ENCODE data around the gene ADAP2.
"Not testable (repeated sequence)": the region's sequence is repeated elsewhere in the genome, so short reads cannot be mapped to it uniquely, and the experiment has no call there.

Gene ADAP2

GRCh38 chr17:30957741-30958140, 36.0 kb downstream of the ADAP2 start:
- no peak overlapping the region for H4K5ac ChIP-seq (ENCODE audit: low read length)
- WGBS (ENCODE audit: extremely low coverage, insufficient coverage, low lambda C conversion rate) = no CpG with 5 or more reads among the region's 6 CpGs

GRCh38 chr17:30958187-30958586, 36.4 kb downstream of the ADAP2 start:
- no peak overlapping the region for H4K8ac ChIP-seq (ENCODE audit: low read depth, low read length)
- H3K23ac ChIP-seq (ENCODE audit: low read length) = no peak overlapping the region
- H2AK5ac ChIP-seq (ENCODE audit: low read length) = no peak overlapping the region
- no peak overlapping the region for H2BK5ac ChIP-seq (ENCODE audit: low read length)
- no peaks in the 10 kb centered on the region for H3K4me1 ChIP-seq (ENCODE audit: control insufficient read depth, low read depth, low read length)
- H3K27me3 ChIP-seq (ENCODE audit: insufficient read depth, low read length, poor library complexity) = no peaks in the 10 kb centered on the region
- no peak overlapping the region for H3K9ac ChIP-seq (ENCODE audit: low read length)
- H3K18ac ChIP-seq (ENCODE audit: low read length) = no peak overlapping the region
- no peak for DNase-seq
- no peak overlapping the region for H4K5ac ChIP-seq (ENCODE audit: low read length)
- H3K4me3 ChIP-seq (ENCODE audit: low read length) = no peak overlapping the region
- H2BK120ac ChIP-seq (ENCODE audit: low read depth, low read length) = no peak overlapping the region
- H3K56ac ChIP-seq (ENCODE audit: low read length) = no peak overlapping the region
- no peak overlapping the region for H3K4me2 ChIP-seq (ENCODE audit: low read length)
- no peak overlapping the region for H2BK15ac ChIP-seq (replicated peaks; ENCODE audit: low read depth)
- no peaks in the 10 kb centered on the region for H3K79me1 ChIP-seq (ENCODE audit: low read length)
- H3K79me2 ChIP-seq (ENCODE audit: control insufficient read depth, insufficient read depth, low read length) = no peaks in the 10 kb centered on the region
- no peak overlapping the region for H3K27ac ChIP-seq (ENCODE audit: low read depth, low read length)
- WGBS (ENCODE audit: extremely low coverage, insufficient coverage, low lambda C conversion rate) = no CpG with 5 or more reads among the region's 7 CpGs
- no peaks in the 10 kb centered on the region for H3K36me3 ChIP-seq (ENCODE audit: control insufficient read depth, insufficient read depth, low read length)
- no peak overlapping the region for H3K4ac ChIP-seq (ENCODE audit: low read depth, low read length)

More at GRCh38 chr17:30957741-30958140, 36.0 kb downstream of the ADAP2 start:
- H3K4ac ChIP-seq (ENCODE audit: low read depth, low read length) = no peak overlapping the region
- H3K4me3 ChIP-seq (ENCODE audit: low read length) = no peak overlapping the region
- H3K27me3 ChIP-seq (ENCODE audit: insufficient read depth, low read length, poor library complexity) = no peaks in the 10 kb centered on the region
- H3K9ac ChIP-seq (ENCODE audit: low read length) = no peak overlapping the region
- H2AK5ac ChIP-seq (ENCODE audit: low read length) = no peak overlapping the region
- no peaks in the 10 kb centered on the region for H3K36me3 ChIP-seq (ENCODE audit: control insufficient read depth, insufficient read depth, low read length)
- no peaks in the 10 kb centered on the region for H3K4me1 ChIP-seq (ENCODE audit: control insufficient read depth, low read depth, low read length)
- DNase-seq = no peak
- no peaks in the 10 kb centered on the region for H3K79me1 ChIP-seq (ENCODE audit: low read length)
- no peak overlapping the region for H3K18ac ChIP-seq (ENCODE audit: low read length)
- no peak overlapping the region for H3K27ac ChIP-seq (ENCODE audit: low read depth, low read length)
- no peak overlapping the region for H2BK120ac ChIP-seq (ENCODE audit: low read depth, low read length)
- H2BK15ac ChIP-seq (replicated peaks; ENCODE audit: low read depth) = no peak overlapping the region
- H3K56ac ChIP-seq (ENCODE audit: low read length) = no peak overlapping the region
- no peak overlapping the region for H3K4me2 ChIP-seq (ENCODE audit: low read length)
- H3K79me2 ChIP-seq (ENCODE audit: control insufficient read depth, insufficient read depth, low read length) = no peaks in the 10 kb centered on the region
- H3K23ac ChIP-seq (ENCODE audit: low read length) = no peak overlapping the region
- no peak overlapping the region for H2BK5ac ChIP-seq (ENCODE audit: low read length)
- H4K8ac ChIP-seq (ENCODE audit: low read depth, low read length) = no peak overlapping the region

GRCh38 chr17:30961209-30962188, 39.8 kb downstream of the ADAP2 start:
- Histone ChIP-seq H3K27me3 (ENCODE audit: insufficient read depth, low read length, poor library complexity) (no peaks in the 10 kb centered on the region), H3K4me1 (ENCODE audit: control insufficient read depth, low read depth, low read length) (no peaks in the 10 kb centered on the region), H2AK5ac (ENCODE audit: low read length) (no peak overlapping the region), H2BK120ac (ENCODE audit: low read depth, low read length) (no peak overlapping the region), H3K4me3 (ENCODE audit: low read length) (no peak overlapping the region), H3K36me3 (ENCODE audit: control insufficient read depth, insufficient read depth, low read length) (no peaks in the 10 kb centered on the region), H3K79me1 (ENCODE audit: low read length) (no peaks in the 10 kb centered on the region), H3K4me2 (ENCODE audit: low read length) (no peak overlapping the region), H3K4ac (ENCODE audit: low read depth, low read length) (no peak overlapping the region), H3K9ac (ENCODE audit: low read length) (no peak overlapping the region), H2BK5ac (ENCODE audit: low read length) (no peak overlapping the region), H3K18ac (ENCODE audit: low read length) (no peak overlapping the region), H3K27ac (ENCODE audit: low read depth, low read length) (no peak overlapping the region), H2BK15ac (replicated peaks; ENCODE audit: low read depth) (no peak overlapping the region), H3K23ac (ENCODE audit: low read length) (no peak overlapping the region), H3K79me2 (ENCODE audit: control insufficient read depth, insufficient read depth, low read length) (no peaks in the 10 kb centered on the region), H4K5ac (ENCODE audit: low read length) (no peak overlapping the region), H3K56ac (ENCODE audit: low read length) (no peak overlapping the region), H4K8ac (ENCODE audit: low read depth, low read length) (no peak overlapping the region)
- no peak for DNase-seq
- WGBS (ENCODE audit: extremely low coverage, insufficient coverage, low lambda C conversion rate) = no CpG with 5 or more reads among the region's 9 CpGs

GRCh38 chr17:30964312-30964711, 42.6 kb downstream of the ADAP2 start:
- not testable (repeated sequence) for H3K36me3 ChIP-seq (ENCODE audit: control insufficient read depth, insufficient read depth, low read length); H3K4me3 ChIP-seq (ENCODE audit: low read length); H3K27me3 ChIP-seq (ENCODE audit: insufficient read depth, low read length, poor library complexity); H4K8ac ChIP-seq (ENCODE audit: low read depth, low read length); H3K79me2 ChIP-seq (ENCODE audit: control insufficient read depth, insufficient read depth, low read length); H3K9ac ChIP-seq (ENCODE audit: low read length); H3K4me1 ChIP-seq (ENCODE audit: control insufficient read depth, low read depth, low read length); H3K4me2 ChIP-seq (ENCODE audit: low read length); H3K79me1 ChIP-seq (ENCODE audit: low read length); H3K4ac ChIP-seq (ENCODE audit: low read depth, low read length); H3K18ac ChIP-seq (ENCODE audit: low read length); H2BK5ac ChIP-seq (ENCODE audit: low read length); H3K56ac ChIP-seq (ENCODE audit: low read length); H3K23ac ChIP-seq (ENCODE audit: low read length); H2BK15ac ChIP-seq (replicated peaks; ENCODE audit: low read depth); DNase-seq; H3K27ac ChIP-seq (ENCODE audit: low read depth, low read length); H2BK120ac ChIP-seq (ENCODE audit: low read depth, low read length); H4K5ac ChIP-seq (ENCODE audit: low read length); H2AK5ac ChIP-seq (ENCODE audit: low read length)
- no CpG with 5 or more reads among the region's 8 CpGs for WGBS (ENCODE audit: extremely low coverage, insufficient coverage, low lambda C conversion rate)

- Histone ChIP-seq H3K9ac (ENCODE audit: low read length) (no peak overlapping the region), H3K56ac (ENCODE audit: low read length) (no peak overlapping the region), H3K4me1 (ENCODE audit: control insufficient read depth, low read depth, low read length) (no peaks in the 10 kb centered on the region), H3K79me2 (ENCODE audit: control insufficient read depth, insufficient read depth, low read length) (no peaks in the 10 kb centered on the region), H4K5ac (ENCODE audit: low read length) (no peak overlapping the region), H2BK5ac (ENCODE audit: low read length) (no peak overlapping the region), H2BK120ac (ENCODE audit: low read depth, low read length) (no peak overlapping the region), H3K4ac (ENCODE audit: low read depth, low read length) (no peak overlapping the region), H3K4me3 (ENCODE audit: low read length) (no peak overlapping the region), H2AK5ac (ENCODE audit: low read length) (no peak overlapping the region), H3K79me1 (ENCODE audit: low read length) (no peaks in the 10 kb centered on the region), H3K23ac (ENCODE audit: low read length) (no peak overlapping the region), H3K36me3 (ENCODE audit: control insufficient read depth, insufficient read depth, low read length) (no peaks in the 10 kb centered on the region), H4K8ac (ENCODE audit: low read depth, low read length) (no peak overlapping the region), H3K4me2 (ENCODE audit: low read length) (no peak overlapping the region), H3K27ac (ENCODE audit: low read depth, low read length) (no peak overlapping the region), H2BK15ac (replicated peaks; ENCODE audit: low read depth) (no peak overlapping the region), H3K27me3 (ENCODE audit: insufficient read depth, low read length, poor library complexity) (no peaks in the 10 kb centered on the region), H3K18ac (ENCODE audit: low read length) (no peak overlapping the region)
- no peak for DNase-seq
- WGBS (ENCODE audit: extremely low coverage, insufficient coverage, low lambda C conversion rate) = no CpG with 5 or more reads among the region's 5 CpGs
These were observed 43.1 kb downstream of the ADAP2 start for GRCh38 chr17:30964876-30965275.

Data from mesendoderm (in vitro differentiated cells).